SK-N-SH (cell line): ENCODE results near the gene PEX14.

ENCODE experiments used
- EP300 ChIP-seq, 2 experiments: IDR thresholded peaks; 2 replicates each; pipeline versions ENCODE4 v1.4.0 to v1.6.1; 2012; ENCODE audit warnings: borderline replicate concordance in 1 of 2, low read depth in 1 of 2, low read length in 1 of 2
- EZH2phosphoT487 ChIP-seq: fragments of 200-600 bp; sonication (generic); IDR thresholded peaks from 2 replicates; pipeline ENCODE4 v1.6.1; 2017; ENCODE audit warnings: low read depth, mixed run types, mild to moderate bottlenecking, antibody characterized with exemption, moderate library complexity, borderline replicate concordance
- GABPA ChIP-seq: IDR thresholded peaks from 2 replicates; pipeline ENCODE4 v1.4.0; 2012; ENCODE audit warnings: low read depth, mild to moderate bottlenecking
- GATA2 ChIP-seq: sonication (generic); formaldehyde crosslinking; IDR thresholded peaks from 2 replicates; pipeline ENCODE4 v1.5.0; 2020; ENCODE audit warnings: mild to moderate bottlenecking, missing genetic modification reagents
- POLR2AphosphoS5 ChIP-seq: IDR thresholded peaks from 2 replicates; pipeline ENCODE4 v1.6.1; 2012; ENCODE audit warnings: low read depth, low read length
- SIN3A ChIP-seq: IDR thresholded peaks from 2 replicates; pipeline ENCODE4 v1.6.1; 2012; ENCODE audit warnings: low read depth, mild to moderate bottlenecking, low read length, moderate library complexity, borderline replicate concordance
- SMC3 ChIP-seq: IDR thresholded peaks from 2 replicates; pipeline ENCODE4 v1.6.1; 2012; ENCODE audit warnings: low read depth, low read length, improper control_type of control experiment
- TAF1 ChIP-seq: IDR thresholded peaks from 2 replicates; pipeline ENCODE4 v1.6.1; 2012; ENCODE audit warnings: low read depth, mild to moderate bottlenecking, low read length, moderate library complexity, borderline replicate concordance
- TF ChIP-seq, protein P1 (sequence below): fragments of 200-600 bp; sonication (generic); IDR thresholded peaks from 2 replicates; pipeline ENCODE4 v1.6.1; 2017; ENCODE audit warnings: antibody characterized with exemption, mild to moderate bottlenecking, moderate library complexity
- TF ChIP-seq, protein P2 (sequence below): fragments of 150-350 bp; IDR thresholded peaks from 2 replicates; pipeline ENCODE4 v1.6.1; 2017; ENCODE audit warnings: antibody characterized with exemption, low read length, low read depth, borderline replicate concordance
- TF ChIP-seq, protein P3 (sequence below): fragments of 150-350 bp; IDR thresholded peaks from 2 replicates; pipeline ENCODE4 v1.6.1; 2016; ENCODE audit warnings: mild to moderate bottlenecking, low read depth, low read length

DNA sequence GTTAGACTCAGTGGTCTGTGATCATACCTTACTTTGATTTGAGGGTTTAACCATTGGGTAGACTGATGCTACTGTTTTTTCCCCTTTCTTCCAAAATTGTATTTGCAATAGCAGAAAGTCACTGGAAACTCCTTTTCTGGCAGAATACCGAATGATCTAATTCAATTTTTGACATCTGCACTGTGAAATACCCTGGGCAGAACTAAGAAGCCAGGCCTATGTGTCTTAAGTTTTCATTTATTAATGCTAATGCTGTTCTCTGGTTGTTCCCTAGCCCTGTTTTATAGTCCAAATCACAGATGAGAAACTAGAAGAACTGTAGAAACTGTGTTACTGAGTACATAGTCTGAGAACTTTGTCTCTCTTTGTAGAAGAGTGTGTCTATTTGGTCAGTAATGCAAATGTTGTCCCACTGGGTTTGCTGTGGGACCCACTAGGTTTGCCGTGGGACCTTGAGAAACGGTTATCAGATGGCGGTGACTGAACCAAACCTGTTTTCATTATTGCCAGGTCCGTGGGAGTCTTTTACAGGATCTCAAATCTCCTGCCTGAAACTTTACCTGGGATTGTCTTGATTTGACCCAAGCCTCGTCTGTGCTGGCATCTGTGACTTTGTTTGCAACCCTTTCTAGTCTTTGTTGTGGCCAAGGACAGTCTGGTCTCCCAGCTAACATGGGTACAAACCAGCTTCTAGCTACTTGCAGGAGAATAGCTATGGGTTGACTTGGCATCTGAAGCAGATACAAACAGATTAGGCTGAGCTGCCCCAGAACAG is 41.4 kb downstream of the PEX14 start:
- TF ChIP-seq, protein P1, sequence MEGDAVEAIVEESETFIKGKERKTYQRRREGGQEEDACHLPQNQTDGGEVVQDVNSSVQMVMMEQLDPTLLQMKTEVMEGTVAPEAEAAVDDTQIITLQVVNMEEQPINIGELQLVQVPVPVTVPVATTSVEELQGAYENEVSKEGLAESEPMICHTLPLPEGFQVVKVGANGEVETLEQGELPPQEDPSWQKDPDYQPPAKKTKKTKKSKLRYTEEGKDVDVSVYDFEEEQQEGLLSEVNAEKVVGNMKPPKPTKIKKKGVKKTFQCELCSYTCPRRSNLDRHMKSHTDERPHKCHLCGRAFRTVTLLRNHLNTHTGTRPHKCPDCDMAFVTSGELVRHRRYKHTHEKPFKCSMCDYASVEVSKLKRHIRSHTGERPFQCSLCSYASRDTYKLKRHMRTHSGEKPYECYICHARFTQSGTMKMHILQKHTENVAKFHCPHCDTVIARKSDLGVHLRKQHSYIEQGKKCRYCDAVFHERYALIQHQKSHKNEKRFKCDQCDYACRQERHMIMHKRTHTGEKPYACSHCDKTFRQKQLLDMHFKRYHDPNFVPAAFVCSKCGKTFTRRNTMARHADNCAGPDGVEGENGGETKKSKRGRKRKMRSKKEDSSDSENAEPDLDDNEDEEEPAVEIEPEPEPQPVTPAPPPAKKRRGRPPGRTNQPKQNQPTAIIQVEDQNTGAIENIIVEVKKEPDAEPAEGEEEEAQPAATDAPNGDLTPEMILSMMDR, result no peak
- TF ChIP-seq SMC3 (no peak), POLR2AphosphoS5 (no peak), EZH2phosphoT487 (no peak), GABPA (no peak), TAF1 (no peak), SIN3A (no peak), EP300 (IDR thresholded peaks at IDR 0.05; ENCODE audit: borderline replicate concordance in 1 of 2, low read depth in 1 of 2, low read length in 1 of 2) (no peak), GATA2 (no peak)
- TF ChIP-seq, protein P2, sequence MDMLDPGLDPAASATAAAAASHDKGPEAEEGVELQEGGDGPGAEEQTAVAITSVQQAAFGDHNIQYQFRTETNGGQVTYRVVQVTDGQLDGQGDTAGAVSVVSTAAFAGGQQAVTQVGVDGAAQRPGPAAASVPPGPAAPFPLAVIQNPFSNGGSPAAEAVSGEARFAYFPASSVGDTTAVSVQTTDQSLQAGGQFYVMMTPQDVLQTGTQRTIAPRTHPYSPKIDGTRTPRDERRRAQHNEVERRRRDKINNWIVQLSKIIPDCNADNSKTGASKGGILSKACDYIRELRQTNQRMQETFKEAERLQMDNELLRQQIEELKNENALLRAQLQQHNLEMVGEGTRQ, result no peak
- TF ChIP-seq, protein P3, sequence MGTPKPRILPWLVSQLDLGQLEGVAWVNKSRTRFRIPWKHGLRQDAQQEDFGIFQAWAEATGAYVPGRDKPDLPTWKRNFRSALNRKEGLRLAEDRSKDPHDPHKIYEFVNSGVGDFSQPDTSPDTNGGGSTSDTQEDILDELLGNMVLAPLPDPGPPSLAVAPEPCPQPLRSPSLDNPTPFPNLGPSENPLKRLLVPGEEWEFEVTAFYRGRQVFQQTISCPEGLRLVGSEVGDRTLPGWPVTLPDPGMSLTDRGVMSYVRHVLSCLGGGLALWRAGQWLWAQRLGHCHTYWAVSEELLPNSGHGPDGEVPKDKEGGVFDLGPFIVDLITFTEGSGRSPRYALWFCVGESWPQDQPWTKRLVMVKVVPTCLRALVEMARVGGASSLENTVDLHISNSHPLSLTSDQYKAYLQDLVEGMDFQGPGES, result no peak
